ENCODE data around the gene SHPK. TPM values are rescaled to one million over a fixed set of nuclear protein-coding genes. Genes with fewer than 3 reads are reported as not detected.

SHPK gene
- total RNA-seq, 1 donor from 2014 or later: 35.5 TPM

- H3K4me3 Mint-ChIP-seq (ENCODE audit: unreplicated experiment): no peak overlapping the region
- peaks cover 9% of the 10 kb centered on the region for H3K36me3 Mint-ChIP-seq (ENCODE audit: unreplicated experiment)
- no peaks in the 10 kb centered on the region for H3K4me1 Mint-ChIP-seq (ENCODE audit: low read depth, unreplicated experiment)
- DNase-seq: no peak
- no peak overlapping the region for H3K27ac Mint-ChIP-seq (ENCODE audit: unreplicated experiment)
- H3K27me3 Mint-ChIP-seq (ENCODE audit: unreplicated experiment): peaks cover 2% of the 10 kb centered on the region
- TF ChIP-seq, protein P1, sequence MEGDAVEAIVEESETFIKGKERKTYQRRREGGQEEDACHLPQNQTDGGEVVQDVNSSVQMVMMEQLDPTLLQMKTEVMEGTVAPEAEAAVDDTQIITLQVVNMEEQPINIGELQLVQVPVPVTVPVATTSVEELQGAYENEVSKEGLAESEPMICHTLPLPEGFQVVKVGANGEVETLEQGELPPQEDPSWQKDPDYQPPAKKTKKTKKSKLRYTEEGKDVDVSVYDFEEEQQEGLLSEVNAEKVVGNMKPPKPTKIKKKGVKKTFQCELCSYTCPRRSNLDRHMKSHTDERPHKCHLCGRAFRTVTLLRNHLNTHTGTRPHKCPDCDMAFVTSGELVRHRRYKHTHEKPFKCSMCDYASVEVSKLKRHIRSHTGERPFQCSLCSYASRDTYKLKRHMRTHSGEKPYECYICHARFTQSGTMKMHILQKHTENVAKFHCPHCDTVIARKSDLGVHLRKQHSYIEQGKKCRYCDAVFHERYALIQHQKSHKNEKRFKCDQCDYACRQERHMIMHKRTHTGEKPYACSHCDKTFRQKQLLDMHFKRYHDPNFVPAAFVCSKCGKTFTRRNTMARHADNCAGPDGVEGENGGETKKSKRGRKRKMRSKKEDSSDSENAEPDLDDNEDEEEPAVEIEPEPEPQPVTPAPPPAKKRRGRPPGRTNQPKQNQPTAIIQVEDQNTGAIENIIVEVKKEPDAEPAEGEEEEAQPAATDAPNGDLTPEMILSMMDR (IDR thresholded peaks at IDR 0.05; ENCODE audit: partially characterized antibody, unreplicated experiment): no peak
- no peaks in the 10 kb centered on the region for H3K9me3 Mint-ChIP-seq (ENCODE audit: unreplicated experiment)
Observed at GRCh38 chr17:3615160-3615870, 20.7 kb downstream of the SHPK start.

DNA sequence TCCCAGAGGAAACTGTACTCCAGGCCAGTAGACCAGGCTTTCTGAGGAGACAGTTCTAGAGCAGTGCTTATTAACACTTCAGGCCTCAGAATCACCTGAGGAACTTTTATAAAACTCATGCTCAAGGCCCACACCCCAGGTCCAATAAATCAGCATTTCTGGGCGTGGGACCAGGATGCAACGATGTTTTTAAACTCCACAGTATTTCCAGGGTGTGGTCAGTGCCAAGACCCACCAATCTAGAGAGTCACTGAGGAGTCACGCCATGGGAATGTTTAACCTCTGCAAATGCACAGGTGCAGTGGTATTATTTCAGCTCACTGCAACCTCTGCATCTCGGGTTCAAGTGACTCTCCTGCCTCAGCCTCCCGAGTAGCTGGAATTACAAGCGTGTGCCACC lies 22.9 kb downstream of the SHPK start:
- Mint-ChIP-seq H3K27me3 (ENCODE audit: unreplicated experiment) (peaks cover 2% of the 10 kb centered on the region), H3K4me1 (ENCODE audit: low read depth, unreplicated experiment) (peaks cover 3% of the 10 kb centered on the region), H3K9me3 (ENCODE audit: unreplicated experiment) (peaks cover 4% of the 10 kb centered on the region), H3K27ac (ENCODE audit: unreplicated experiment) (no peak overlapping the region), H3K36me3 (ENCODE audit: unreplicated experiment) (peaks cover 5% of the 10 kb centered on the region), H3K4me3 (ENCODE audit: unreplicated experiment) (no peak overlapping the region)
- TF ChIP-seq, protein P1 (IDR thresholded peaks at IDR 0.05; ENCODE audit: partially characterized antibody, unreplicated experiment): no peak
- no peak for DNase-seq

GRCh38 chr17:3610523-3610922 lies 25.5 kb downstream of the SHPK start:
- Mint-ChIP-seq H3K36me3 (ENCODE audit: unreplicated experiment) (no peaks in the 10 kb centered on the region), H3K27me3 (ENCODE audit: unreplicated experiment) (peaks cover 2% of the 10 kb centered on the region), H3K9me3 (ENCODE audit: unreplicated experiment) (peaks cover 4% of the 10 kb centered on the region), H3K4me1 (ENCODE audit: low read depth, unreplicated experiment) (peaks cover 3% of the 10 kb centered on the region), H3K4me3 (ENCODE audit: unreplicated experiment) (no peak overlapping the region), H3K27ac (ENCODE audit: unreplicated experiment) (peak overlapping the region; percentile 43)
- no peak for DNase-seq
- TF ChIP-seq, protein P1 (IDR thresholded peaks at IDR 0.05; ENCODE audit: partially characterized antibody, unreplicated experiment): no peak

GRCh38 chr17:3609689-3610088 lies 26.4 kb downstream of the SHPK start:
- TF ChIP-seq, protein P1 (IDR thresholded peaks at IDR 0.05; ENCODE audit: partially characterized antibody, unreplicated experiment): no peak
- DNase-seq: no peak
- no peak overlapping the region for H3K27ac Mint-ChIP-seq (ENCODE audit: unreplicated experiment)
- peaks cover 3% of the 10 kb centered on the region for H3K4me1 Mint-ChIP-seq (ENCODE audit: low read depth, unreplicated experiment)
- no peak overlapping the region for H3K4me3 Mint-ChIP-seq (ENCODE audit: unreplicated experiment)
- peaks cover 4% of the 10 kb centered on the region for H3K9me3 Mint-ChIP-seq (ENCODE audit: unreplicated experiment)
- H3K36me3 Mint-ChIP-seq (ENCODE audit: unreplicated experiment): no peaks in the 10 kb centered on the region
- H3K27me3 Mint-ChIP-seq (ENCODE audit: unreplicated experiment): no peaks in the 10 kb centered on the region

GRCh38 chr17:3603870-3604259 lies 32.2 kb downstream of the SHPK start:
- Mint-ChIP-seq H3K27ac (ENCODE audit: unreplicated experiment) (no peak overlapping the region), H3K9me3 (ENCODE audit: unreplicated experiment) (peaks cover 6% of the 10 kb centered on the region), H3K27me3 (ENCODE audit: unreplicated experiment) (peaks cover 2% of the 10 kb centered on the region), H3K4me3 (ENCODE audit: unreplicated experiment) (no peak overlapping the region), H3K36me3 (ENCODE audit: unreplicated experiment) (no peaks in the 10 kb centered on the region), H3K4me1 (ENCODE audit: low read depth, unreplicated experiment) (peaks cover 1% of the 10 kb centered on the region)
- TF ChIP-seq, protein P1 (IDR thresholded peaks at IDR 0.05; ENCODE audit: partially characterized antibody, unreplicated experiment): no peak
- DNase-seq: no peak

All from glutamatergic neuron (in vitro differentiated cells).